OCI-LY3 (cell line): ENCODE data around the gene SPON1.

Experiments used
- CTCF ChIP-seq: fragments of 200-600, 300-600 bp; sonication (generic); IDR thresholded peaks from 2 replicates; pipeline ENCODE4 v1.5.1; 2014; ENCODE audit warnings: antibody characterized with exemption, low read length, low read depth
- EZH2phosphoT487 ChIP-seq: fragments of 200-600 bp; shearing (Covaris generic); IDR thresholded peaks from 2 replicates; pipeline ENCODE4 v1.6.1; 2018; ENCODE audit warnings: antibody characterized with exemption, mixed run types, low read depth

GRCh38 chr11:13974631-13975030 lies 12.1 kb downstream of the SPON1 start:
- TF ChIP-seq EZH2phosphoT487, result no peak
- no peak for TF ChIP-seq CTCF
